CD4-positive, alpha-beta T cell treated with Interleukin-15 for 1 hour (primary cell): ENCODE measurements around the gene TMEM239.
"Not testable (repeated sequence)": the region's sequence is repeated elsewhere in the genome, so short reads cannot be mapped to it uniquely, and the experiment has no call there.

Source experiments
- DNase-seq: peaks from one replicate; pipeline ENCODE4 v3.0.0-alpha.2; 2020

Gene TMEM239

DNA sequence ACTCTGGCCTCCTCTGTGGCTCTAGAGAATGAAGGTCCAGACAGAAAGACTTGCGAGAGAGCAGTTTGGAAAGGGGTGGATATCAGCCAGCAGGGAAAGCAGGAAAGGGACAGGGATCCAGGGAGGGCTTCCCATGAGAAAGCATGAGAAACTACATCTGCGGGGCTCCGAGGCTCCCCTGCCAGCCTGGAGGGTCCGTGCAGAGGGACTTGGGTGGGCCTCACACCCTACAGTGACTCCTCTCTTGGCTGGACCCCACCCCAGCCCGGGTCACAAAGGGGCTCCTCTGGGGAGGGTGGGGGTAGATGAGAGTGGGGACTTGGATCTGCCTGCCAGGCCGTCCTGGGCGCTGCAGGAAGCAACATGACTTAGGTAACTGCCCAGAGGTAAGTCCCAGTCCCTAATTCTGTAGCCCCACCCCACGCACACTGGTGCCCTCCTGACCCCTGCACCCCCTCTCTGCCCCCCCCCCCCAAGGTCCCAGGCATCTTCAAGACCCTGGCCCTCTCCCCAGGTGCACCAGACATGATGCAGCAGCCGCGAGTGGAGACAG lies at the start of gene TMEM239:
Gene TMEM239, plus strand, starts transcription at position 335 of the 553 bp plus-strand sequence. Its CDS starts 191 bp downstream, at position 526.
- DNase-seq = no peak

DNA sequence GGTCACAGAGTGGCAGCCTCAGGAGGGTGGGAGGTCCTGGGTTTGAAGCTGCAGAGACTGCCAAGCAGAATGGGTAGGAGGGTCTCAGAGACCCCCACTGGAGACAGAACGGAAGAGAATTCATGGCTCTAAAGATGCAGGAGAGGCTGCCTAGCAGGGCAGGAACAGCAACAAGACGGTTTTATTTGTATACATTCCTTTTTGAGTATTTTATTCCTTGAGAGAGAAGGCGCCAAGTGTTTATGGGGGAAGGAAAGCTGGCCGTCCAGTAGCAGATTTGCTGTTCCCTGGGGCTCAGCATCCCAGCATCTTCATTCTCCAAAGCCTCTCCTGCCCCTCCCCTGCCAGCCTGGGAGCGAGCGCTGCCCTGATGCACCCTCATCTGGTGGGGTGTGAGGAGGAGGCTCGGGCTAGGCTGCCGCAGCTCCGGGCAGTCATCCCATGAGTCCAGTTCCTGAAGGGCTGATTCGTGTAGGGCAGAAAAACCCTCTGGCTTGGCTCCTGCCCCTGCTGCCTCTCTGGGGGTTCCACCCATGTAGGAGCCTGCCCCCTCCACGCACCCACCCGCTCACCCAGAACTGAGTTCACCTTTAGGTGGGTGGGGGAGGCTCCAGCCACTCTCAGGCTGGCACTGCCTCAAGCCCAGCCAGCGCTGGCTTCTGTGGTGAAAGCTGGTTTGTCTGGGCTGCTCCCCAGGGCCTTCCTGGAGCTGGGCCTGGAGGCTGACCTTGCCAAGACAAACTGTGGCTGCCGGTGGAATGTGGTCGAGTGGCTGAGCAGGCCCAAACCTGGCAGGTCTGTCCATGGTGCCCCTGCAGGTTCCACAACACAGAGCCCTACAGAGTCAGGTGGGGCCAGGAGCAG lies 48.2 kb upstream of the TMEM239 start:
- DNase-seq = no peak

DNA sequence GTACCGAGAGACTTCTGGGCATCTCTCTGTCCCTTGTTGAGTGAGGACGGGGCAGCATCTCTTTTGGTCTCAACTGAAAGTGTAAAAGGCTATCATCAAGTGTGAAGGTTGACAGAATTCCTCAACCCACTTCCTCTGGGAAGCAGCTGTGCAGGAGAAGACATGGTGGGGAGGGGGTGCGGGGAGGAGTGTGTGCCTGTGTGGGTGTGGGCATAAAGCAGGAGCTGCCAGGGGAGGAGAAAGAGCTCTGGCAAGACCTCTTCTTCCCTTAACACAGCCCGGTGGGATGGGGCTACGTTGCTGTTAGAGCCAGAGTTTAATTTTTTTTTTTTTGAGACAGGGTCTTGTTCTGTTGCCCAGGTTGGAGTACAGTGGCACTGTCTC lies 47.5 kb upstream of the TMEM239 start:
- DNase-seq = no peak

DNA sequence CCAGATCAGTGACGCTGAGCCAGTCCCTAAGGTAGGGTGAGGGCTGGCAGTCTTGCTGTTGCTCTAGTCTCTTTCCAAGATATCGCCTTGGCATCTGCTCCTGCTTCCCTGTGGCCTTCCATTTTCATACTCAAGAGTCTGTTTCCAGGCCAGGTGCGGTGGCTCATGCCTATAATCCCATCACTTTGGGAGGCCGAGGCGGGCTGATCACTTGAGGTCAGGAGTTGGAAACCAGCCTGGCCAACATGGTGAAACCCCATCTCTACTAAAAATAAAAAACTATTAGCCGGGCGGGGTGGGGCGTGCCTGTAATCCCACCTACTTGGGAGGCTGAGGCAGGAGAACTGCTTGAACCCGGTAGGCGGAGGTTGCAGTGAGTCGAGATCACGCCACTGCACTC lies 46.1 kb upstream of the TMEM239 start:
- not testable (repeated sequence) for DNase-seq

DNA sequence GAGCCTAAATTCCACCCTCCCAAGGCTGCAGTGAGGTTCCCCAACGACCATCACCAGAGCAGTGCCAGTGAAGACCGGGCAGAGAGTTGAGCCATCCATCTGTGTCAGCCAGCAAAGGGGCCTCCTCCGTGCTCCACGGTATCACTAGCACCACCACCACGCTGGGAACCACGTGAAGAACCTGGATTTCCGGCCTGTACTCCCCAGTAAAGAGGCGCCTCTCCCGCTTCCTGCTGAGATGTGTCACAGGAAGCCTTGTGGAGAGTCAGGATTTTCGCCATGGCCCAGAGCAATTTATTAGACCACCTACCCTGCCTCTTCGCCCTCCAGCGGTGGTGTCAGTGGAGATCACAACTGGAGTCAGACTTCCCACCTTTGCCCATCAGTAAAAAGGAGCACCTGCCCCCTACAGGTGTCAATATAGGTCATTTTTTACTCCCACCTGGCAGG lies 44.5 kb upstream of the TMEM239 start:
- no peak for DNase-seq

DNA sequence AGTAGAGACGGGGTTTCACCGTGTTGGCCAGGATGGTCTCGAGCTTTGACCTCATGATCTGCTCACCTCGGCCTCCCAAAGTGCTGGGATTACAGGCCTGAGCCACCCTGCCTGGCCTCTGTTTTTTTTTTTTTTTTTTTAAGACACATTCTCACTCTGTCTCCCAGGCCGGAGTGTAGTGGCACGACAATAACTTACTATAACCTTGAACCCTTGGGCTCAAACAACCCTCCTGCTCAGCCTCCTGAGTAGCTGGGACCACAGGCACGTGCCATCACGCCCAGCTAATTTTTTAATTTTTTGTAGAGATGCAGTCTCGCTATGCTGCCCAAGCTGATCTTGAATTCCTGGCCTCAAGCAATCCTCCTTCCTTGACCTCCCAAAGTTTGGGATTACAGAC lies 42.4 kb upstream of the TMEM239 start:
- DNase-seq = no peak

DNA sequence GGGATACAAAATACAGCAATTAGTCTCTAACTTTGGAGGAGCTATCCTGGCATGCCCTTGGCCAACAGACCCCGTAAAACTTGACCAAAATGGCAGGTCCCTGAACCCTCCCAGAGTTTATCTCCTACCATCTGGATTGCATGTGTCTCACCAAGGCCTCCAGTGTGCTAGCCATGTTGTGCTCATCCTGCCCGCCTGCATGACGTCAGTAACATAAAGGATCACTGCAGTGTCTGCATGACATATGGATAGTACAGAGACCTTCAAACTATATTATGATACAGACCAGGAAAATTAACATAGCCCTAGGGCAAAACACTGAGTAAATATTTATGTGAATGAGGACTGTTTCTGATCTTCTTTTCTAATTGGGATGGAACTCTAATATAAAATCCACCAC lies 41.0 kb upstream of the TMEM239 start:
- no peak for DNase-seq

DNA sequence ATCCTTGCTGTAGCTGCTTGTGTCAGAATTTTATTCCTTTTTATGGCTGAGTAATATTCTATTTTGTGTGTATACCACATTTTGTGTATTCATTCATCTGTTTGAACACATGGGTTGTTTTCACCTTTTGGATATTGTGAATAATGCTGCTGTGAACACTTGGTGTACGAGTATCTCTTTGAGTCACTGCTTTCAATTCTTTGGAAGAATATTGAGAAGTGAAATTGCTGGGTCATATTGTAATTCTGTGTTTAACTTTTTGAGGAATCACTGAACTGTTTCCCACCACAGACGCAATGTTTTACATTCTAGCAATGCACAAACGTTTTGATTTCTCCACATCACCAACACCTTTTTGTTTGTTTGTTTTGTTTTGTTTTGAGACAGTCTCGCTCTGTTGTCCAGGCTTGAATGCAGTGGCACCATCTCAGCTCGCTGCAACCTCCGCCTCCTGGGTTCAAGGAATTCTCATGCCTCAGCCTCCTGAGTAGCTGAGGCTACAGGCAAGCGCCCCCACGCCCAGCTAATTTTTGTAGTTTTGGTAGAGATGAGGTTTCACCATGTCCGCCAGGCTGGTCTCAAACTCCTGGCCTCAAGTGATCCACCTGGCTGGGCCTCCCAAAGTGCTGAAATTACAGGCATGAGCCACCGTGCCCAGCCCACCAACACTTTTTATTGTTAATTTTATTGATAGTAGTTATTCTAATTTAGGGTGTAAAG lies 37.4 kb upstream of the TMEM239 start:
- DNase-seq = no peak

DNA sequence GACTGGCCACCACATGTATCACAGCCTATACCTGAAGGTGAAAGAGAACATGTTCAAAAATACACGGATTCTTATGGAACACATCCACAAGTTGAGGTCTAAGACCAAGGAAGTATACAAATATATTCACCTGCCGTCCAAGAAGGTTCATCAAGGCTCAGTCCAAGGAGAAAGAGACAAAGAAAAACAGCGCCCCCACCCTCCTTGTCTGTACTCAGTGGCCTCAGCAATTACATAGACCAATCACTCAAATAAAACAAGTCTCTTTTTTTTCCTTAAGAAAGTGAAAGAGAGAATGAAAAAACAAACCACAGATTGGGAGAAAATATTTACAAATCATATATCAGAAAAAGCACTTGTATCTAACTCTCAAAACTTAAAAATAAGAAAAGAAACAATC lies 35.2 kb upstream of the TMEM239 start:
- DNase-seq = no peak

DNA sequence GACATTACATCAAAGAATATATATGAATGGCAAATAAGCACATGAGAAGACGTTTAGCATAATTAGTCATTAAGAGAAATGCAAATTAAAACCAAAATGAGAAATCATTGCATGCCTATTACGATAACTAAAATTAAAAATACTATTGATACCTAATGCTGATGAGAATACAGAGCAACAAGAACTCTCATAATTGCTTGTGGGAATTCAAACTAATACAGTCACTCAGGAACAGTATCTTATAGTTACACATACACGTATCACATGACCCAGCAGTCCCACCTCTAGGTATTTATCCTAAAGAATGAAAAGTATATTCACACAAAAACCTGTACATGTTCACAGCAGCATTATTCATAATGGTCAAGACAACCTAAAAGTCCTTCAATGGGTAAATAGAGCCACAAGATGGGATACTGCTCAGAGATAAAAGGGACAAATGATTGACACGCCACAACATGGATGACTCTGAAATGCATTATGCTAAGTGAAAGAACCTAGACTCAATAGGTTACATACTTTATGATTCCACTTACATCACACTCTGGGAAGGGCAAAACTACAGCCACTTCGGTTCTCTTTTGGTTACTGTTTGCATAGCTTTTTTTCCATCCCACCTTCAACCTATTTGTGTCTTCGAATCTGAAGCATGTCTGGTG lies 32.1 kb upstream of the TMEM239 start:
- DNase-seq = no peak

DNA sequence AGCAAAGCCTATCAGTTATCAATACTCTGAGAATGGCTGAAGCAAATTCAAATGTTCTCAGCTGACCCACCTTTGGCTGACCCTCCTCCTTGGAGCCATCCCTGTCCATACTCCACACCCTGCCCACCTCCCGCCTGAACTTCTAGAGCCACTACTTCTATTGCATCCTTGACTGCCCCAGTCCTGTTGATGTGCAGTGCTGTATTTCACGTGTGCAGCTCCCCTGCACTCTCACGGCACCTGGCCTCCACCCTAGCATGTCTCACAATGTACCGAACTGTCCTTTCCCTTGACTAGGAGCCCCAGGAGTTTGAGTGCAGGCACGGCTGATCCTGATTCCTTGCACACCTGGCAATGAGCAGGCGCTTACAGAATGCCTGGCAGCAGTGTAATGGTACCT lies 22.7 kb upstream of the TMEM239 start:
- DNase-seq = no peak

DNA sequence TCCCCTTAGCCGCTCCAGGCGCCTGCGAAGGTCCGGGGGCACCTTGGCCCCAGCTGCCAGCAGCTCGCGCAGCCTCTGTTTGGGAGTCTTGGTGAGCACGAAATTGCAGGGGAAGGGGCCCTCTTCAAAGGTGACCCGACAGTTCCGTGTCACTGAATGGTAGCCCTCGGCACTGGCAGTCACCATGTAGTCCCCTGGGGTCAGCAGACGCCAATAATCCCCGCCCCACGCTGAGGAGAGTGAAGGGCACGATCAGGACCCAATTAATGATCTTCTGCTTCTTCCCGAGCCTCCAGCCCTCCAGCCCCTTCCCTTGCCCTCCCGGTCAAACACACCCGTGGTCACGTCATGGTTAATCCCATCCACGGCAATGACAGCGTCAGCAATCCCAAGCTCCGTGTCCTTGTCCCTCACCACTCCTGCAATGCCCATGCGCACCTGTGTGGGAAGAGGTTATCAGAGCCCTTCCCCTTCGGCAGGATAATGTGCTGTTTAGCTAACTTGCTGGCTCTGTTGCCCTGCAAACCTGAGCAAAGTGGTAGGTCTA lies 21.9 kb upstream of the TMEM239 start:
- DNase-seq = no peak

DNA sequence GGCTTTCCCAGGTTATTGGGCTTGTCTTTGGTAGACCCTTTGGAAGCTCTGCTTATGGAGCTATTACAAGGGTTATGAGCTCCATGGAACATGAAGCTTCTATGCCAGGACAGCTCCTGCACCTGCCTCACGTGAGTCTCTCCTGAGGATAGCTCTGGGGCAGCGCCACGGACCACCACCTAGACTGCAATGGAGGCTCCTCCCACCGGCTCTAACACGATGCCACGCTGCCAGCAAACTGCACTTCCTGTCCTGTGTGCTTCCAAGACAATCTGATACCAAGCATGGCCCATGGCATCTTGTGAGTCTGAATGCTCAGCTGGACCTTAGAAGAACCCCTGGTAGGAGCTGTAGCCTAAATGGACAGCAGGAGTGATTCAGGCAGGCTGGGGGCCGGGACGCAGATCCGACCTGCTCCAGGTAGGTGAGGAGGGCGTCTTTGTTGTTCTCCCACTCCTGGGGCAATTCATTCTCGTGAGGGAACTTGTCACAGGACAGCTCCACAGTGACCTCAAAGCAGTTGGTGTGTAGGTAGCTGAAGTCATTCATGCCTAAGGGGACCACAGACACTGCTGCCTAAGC lies 21.2 kb upstream of the TMEM239 start:
- no peak for DNase-seq

DNA sequence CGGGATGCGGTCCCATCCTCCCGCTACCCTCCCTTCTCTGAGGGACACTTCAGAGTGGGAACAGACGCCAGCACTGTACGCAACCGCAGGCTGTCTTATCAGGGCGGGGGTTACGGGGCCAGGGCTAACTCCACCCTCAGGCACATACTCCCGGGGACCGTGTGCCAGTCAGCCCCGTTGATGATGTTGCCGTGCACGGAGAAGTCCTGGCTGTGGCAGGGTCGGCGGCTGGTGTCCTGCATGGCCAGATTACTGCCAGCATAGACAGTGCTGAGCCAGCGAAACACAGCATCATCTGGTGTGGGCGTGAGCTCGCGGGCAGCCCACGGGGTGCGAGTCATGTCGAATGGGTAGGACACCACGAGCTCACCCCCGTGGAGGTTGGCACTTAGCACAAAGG lies 20.7 kb upstream of the TMEM239 start:
- DNase-seq = no peak

DNA sequence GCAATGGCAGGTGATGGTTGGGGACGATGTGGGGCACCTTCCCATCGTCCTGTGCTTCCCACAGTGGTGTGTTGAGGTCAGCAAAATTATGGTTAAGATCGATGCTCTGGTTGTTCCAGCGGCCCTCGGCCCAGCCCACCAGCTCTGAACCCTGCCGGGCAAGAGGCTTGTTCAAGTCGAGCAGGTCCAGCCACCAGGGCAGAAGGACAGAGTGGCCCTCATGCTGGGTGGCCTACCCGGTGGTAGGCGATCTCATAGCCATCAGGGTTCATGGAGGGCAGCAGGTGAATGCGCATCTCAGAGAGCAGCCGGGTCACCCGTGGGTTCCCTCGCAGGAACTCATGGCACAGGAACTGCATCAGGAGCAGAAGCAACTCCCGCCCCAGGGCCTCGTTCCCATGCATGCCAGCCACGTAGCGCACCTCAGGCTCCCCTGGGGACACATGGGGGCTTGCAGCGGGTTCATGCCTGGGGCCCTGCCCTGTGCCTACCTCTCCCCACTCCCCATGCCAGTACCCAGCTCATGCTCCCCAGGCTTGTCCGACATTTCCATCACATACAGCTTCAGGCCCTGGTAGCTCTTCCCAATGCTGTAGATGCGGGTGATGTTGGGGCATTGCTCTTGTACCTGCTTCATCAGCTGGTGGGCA lies 20.0 kb upstream of the TMEM239 start:
- no peak for DNase-seq

DNA sequence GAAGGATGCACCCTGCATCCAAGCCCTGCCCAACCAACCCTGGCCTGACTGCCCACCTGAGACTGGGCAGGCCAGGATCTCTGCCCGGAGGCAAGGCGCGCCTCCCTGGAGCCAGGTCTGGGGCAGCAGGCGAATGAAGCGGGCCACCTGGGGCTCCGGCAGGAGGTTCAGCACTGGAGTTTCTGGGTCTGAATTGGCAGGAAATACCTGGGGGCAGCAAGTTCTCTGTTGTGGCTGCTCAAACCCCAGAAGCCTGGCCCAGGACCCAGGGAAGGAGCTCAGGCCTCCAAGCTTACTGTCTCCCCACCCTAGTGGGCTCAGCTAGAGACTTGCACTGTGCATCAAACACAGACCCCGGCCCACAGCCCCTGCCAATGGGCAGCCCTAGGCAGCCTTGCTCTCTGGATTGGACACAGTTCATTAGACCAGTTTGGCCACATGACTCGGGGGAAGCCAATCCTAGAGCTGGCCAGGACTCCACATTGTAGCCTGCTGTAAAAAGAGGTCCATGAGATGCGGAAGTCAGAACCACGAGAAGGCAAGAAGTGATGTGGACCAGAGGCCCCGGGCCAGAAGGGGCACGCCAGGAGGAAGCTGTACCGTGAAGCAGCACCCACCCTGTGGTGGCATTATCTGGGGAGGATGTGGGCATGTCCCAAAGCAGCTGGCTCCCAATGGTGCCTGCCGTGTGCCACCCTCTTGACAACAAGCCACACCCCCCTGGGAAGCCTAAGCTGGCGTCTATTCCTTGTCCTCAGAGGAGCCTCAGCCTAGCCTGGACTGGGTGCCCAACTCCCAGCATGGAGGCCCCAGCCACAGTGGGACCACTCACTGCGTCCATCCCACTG lies 18.8 kb upstream of the TMEM239 start:
- DNase-seq = no peak

DNA sequence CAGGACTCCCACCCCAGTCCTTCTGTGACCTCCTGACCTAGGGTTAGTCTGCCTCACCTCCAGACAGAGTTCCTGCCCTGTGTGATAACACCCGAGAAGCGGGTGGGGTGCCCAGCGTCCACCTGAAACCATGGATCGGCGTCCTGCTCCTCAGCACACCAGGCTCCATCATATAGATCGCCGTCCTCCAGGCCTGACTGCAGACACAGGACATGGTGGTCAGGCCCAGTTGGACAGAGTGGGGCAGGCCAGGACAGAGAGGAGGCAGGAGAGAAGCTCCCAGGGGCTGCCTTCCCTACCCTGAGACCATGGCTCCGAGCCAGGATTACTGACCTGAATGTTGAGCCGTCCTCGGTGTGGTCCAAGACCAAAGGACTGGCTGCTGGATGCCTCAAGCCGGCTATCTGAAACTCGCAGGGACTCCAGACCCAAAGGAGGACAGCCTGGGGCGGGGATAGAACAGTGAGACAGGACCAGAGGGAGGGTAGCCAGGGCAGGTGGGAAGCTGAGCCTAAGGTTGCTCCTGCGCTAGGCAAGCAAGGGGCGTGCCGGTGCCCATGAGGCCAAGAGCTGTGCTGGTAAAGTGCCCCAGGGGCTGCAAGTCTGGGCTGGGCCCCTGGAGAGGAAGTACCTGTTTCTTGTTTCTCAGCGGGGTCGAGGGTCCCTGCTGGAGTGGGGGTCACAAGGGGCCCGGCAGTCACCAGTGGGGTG lies 17.9 kb upstream of the TMEM239 start:
- no peak for DNase-seq

DNA sequence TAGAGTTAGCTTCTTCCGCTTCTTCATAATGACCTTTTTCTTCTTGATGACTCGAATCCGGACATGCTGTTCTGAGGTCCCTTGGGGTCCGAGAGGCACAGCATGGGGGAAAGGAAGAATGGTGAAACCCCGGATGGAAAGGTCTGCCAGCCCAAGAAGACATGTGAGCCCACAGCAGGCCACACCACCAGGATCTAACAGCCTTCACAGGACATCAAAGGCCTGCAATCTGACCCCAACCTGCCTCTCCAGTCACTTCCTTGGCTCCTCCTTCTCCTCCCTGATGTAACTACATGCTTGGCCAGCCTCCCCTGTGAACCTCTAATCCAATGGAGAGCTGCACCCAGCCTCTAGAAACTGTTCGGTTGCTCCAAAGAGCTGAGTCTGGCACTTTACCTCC lies 17.4 kb upstream of the TMEM239 start:
- DNase-seq = no peak

DNA sequence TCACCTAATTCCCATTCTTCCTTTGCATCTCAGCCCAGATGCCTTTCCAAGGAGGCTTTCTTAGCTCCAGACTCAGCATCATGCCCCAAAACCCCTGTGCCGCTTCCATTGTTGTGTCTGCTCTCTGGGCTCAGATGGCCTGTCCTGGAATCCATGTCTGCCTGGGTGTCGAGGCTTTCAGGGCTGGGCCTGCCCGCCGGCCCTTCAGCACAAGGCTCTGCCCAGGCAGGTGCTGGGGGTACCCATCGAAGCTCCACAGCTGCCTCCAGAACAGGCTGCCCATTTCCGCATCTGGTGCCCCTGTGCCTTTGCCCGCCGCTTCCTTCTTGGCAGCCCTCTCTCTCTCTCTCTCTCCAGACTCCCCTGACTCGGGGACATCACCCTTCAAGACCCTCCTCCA lies 16.9 kb upstream of the TMEM239 start:
- DNase-seq = no peak

DNA sequence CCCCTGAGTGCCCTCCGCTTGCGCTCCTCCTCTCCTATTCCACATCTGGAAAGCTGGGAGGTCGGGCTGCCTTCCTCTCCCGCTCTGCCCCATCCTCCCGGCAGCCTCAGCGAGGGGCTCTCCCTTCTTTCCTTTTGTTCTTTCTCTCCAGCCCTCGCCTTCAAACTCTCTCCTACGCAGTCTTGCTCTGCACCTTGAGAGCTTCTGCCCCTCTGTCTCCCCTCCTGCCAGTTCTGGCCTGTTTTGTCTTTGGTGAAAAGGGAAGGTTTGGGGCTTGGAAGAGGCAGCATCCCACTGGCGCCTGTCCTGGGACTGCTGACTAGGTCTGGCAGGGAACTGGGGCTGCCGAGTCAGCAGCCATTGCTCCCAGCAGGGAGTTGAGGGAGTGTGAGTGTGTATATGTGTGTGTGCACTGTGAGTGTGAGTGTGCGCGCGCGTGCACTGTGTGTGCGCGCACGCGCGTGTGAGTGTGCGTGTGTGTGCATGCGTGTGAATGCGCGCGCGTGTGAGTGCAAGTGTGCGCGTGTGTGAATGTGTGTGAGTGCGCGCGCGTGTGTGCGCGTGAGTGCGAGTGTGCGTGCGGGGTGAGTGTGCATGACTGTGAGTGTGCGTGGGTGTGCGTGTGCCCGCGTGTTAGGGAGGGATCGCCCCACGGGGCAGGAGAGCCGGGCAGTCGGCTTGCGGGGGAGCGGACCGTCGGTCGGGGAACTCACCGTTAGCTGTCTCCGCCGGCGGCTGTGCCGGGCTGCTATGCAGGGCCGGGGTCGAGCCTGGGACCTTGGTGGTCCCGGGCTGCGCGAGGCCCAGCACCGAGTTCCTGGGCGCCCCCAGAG lies 16.3 kb upstream of the TMEM239 start:
- no peak for DNase-seq
